GM18870 (cell line): ENCODE measurements around the gene PRLR.
A peak's percentile ranks its signal among the peaks of the same experiment; 100 is the strongest.

Experiments used
- ATAC-seq: cut with Tn5 transposase; IDR thresholded peaks from one replicate; pipeline ENCODE4 v1.9.1; 2021; ENCODE audit warnings: moderate library complexity; ENCODE audit not compliant: unreplicated experiment

The PRLR gene

GRCh38 chr5:35236770-35237169 lies 6.5 kb upstream of the PRLR start:
- ATAC-seq, result no peak

GRCh38 chr5:35233601-35234000 lies 3.3 kb upstream of the PRLR start:
- no peak for ATAC-seq

GRCh38 chr5:35233121-35233520 lies 2.8 kb upstream of the PRLR start:
- ATAC-seq, result no peak

- ATAC-seq, result no peak
These were observed 1.8 kb upstream of the PRLR start for GRCh38 chr5:35232124-35232523.

- no peak for ATAC-seq
These were observed 930 bp downstream of the PRLR start for GRCh38 chr5:35229076-35230037.

- no peak for ATAC-seq
These were observed 2.0 kb downstream of the PRLR start for GRCh38 chr5:35228310-35228709.

GRCh38 chr5:35227720-35228119 lies 2.6 kb downstream of the PRLR start:
- no peak for ATAC-seq

- ATAC-seq, result no peak
These were observed 6.4 kb downstream of the PRLR start for GRCh38 chr5:35223787-35224395.

GRCh38 chr5:35220967-35221366 lies 9.3 kb downstream of the PRLR start:
- ATAC-seq, result no peak

GRCh38 chr5:35218981-35219380 lies 11.3 kb downstream of the PRLR start:
- no peak for ATAC-seq

GRCh38 chr5:35214051-35214450 lies 16.2 kb downstream of the PRLR start:
- ATAC-seq, result no peak

GRCh38 chr5:35213608-35214007 lies 16.7 kb downstream of the PRLR start:
- no peak for ATAC-seq

GRCh38 chr5:35212122-35212982 lies 17.9 kb downstream of the PRLR start:
- ATAC-seq, result peak; percentile 84

GRCh38 chr5:35209862-35210261 lies 20.4 kb downstream of the PRLR start:
- no peak for ATAC-seq

GRCh38 chr5:35205606-35206005 lies 24.7 kb downstream of the PRLR start:
- no peak for ATAC-seq

- no peak for ATAC-seq
These were observed 25.1 kb downstream of the PRLR start for GRCh38 chr5:35205186-35205585.

GRCh38 chr5:35203403-35203802 lies 26.9 kb downstream of the PRLR start:
- no peak for ATAC-seq

- peak; percentile 73 for ATAC-seq
These were observed 27.8 kb downstream of the PRLR start for GRCh38 chr5:35202319-35203111.

- no peak for ATAC-seq
These were observed 29.0 kb downstream of the PRLR start for GRCh38 chr5:35201291-35201690.

- no peak for ATAC-seq
These were observed 30.4 kb downstream of the PRLR start for GRCh38 chr5:35199886-35200285.

- ATAC-seq, result no peak
These were observed 31.6 kb downstream of the PRLR start for GRCh38 chr5:35198686-35199085.
